Kidney (tissue), 14 donors: Measurements from ENCODE around the gene KCNIP1. TPM values are rescaled to one million over a fixed set of nuclear protein-coding genes. Genes with fewer than 3 reads are reported as not detected.

ENCODE experiments used
- DNase-seq, 5 donors: peaks; one replicate each; pipeline ENCODE4 v3.0.0-alpha.2; 2013 to 2020
- FAIRE-seq: peaks from 2 replicates; lab custom pipeline; 2012; peaks lifted over from hg19 to GRCh38; lab: Jason Lieb, UNC
- H3K27ac ChIP-seq, 2 donors: one replicate each; pipeline ENCODE4 v1.7.0; 2013; ENCODE audit warnings: low read depth in 2 of 2, low read length in 2 of 2, inconsistent platforms in 1 of 2
- H3K27me3 ChIP-seq: one replicate; pipeline ENCODE4 v1.7.1; 2013; ENCODE audit warnings: low read length, inconsistent platforms; ENCODE audit not compliant: control insufficient read depth, insufficient read depth
- H3K36me3 ChIP-seq, 3 donors: one replicate each; pipeline versions ENCODE4 v1.7.0 to v1.7.1; 2013; ENCODE audit warnings: low read length in 3 of 3, control low read depth in 1 of 3, inconsistent platforms in 1 of 3; ENCODE audit not compliant: insufficient read depth in 3 of 3, control insufficient read depth in 2 of 3
- H3K4me1 ChIP-seq, 3 donors: one replicate each; pipeline versions ENCODE4 v1.7.0 to v1.7.1; 2013; ENCODE audit warnings: low read length in 3 of 3, inconsistent platforms in 1 of 3, low read depth in 1 of 3; ENCODE audit not compliant: control insufficient read depth in 2 of 3, insufficient read depth in 2 of 3
- H3K4me3 ChIP-seq, 3 donors: one replicate each; pipeline versions ENCODE4 v1.7.0 to v1.8.1; 2013; ENCODE audit warnings: low read length in 3 of 3, control low read depth in 1 of 3, inconsistent platforms in 1 of 3
- H3K9ac ChIP-seq, 3 donors: one replicate each; pipeline versions ENCODE4 v1.7.0 to v1.7.1; 2013; ENCODE audit warnings: low read length in 3 of 3, control low read depth in 1 of 3, inconsistent platforms in 1 of 3
- H3K9me3 ChIP-seq, 3 donors: one replicate each; pipeline versions ENCODE4 v1.7.0 to v1.7.1; 2013; ENCODE audit warnings: low read length in 3 of 3, control low read depth in 1 of 3, inconsistent platforms in 1 of 3; ENCODE audit not compliant: control insufficient read depth in 2 of 3, insufficient read depth in 1 of 3
- CTCF ChIP-seq: IDR thresholded peaks from 3 replicates; pipeline ENCODE4 v1.5.1; 2012; ENCODE audit warnings: mild to moderate bottlenecking, moderate library complexity, borderline replicate concordance; ENCODE audit not compliant: insufficient read depth; ENCODE audit errors: extremely low read depth
- intact Hi-C: fragments of 100-400 bp; cut with DNase I; formaldehyde crosslinking; loops from one replicate; pipeline ENCODE4 v1.11.1; 2022
- polyA plus RNA-seq: library from polyadenylated mRNA; stranded (reverse); fragments of 350-450 nt; fragmentation: Illumina TruSeq; extraction: RNeasy Lipid Tissue Mini Kit (QIAGEN cat#74804); gene quantifications from one replicate; pipeline ENCODE4 v1.2.3, GENCODE V29; 2014; ENCODE audit warnings: low read depth, low replicate concordance; ENCODE audit not compliant: insufficient read depth
- total RNA-seq: library from RNA; stranded (reverse); fragmentation: NEBNext Ultra II Directional; extraction: Animal tissue kit (Norgen Biotek cat#: 25700); gene quantifications from one replicate; pipeline ENCODE4 v1.2.1, GENCODE V29; 2021
- donor health status: control.
- donor health status: control.
- donor health status: control.
- donor health status: control.
- donor health status: control.
- donor health status: DM: yes; HTN: yes; CAD: no.
- donor health status: Normal renal cell carcinoma (clear cell type).

The KCNIP1 gene
- total and polyA plus RNA-seq, 2 donors from 2014 or later: 1.8 to 3.1 TPM

- intact Hi-C loops: no loop called here
Observed at GRCh38 chr5:170587808-170588207, 84.0 kb downstream of the KCNIP1 start.

GRCh38 chr5:170589643-170590042 is 85.8 kb downstream of the KCNIP1 start:
- TF ChIP-seq CTCF: no peak
- intact Hi-C loops: no loop called here
- Histone ChIP-seq H3K36me3 (no peaks in the 10 kb centered on the region), H3K9me3 (no peaks in the 10 kb centered on the region), H3K27ac (no peak overlapping the region), H3K4me1 (no peaks in the 10 kb centered on the region), H3K9ac (no peak overlapping the region), H3K27me3 (no peaks in the 10 kb centered on the region), H3K4me3 (no peak overlapping the region)
- FAIRE-seq (no peak), DNase-seq (no peak)

More at GRCh38 chr5:170587808-170588207, 84.0 kb downstream of the KCNIP1 start:
- TF ChIP-seq CTCF: no peak
- DNase-seq (no peak), FAIRE-seq (no peak)
- Histone ChIP-seq H3K9me3 (no peaks in the 10 kb centered on the region), H3K27ac (no peak overlapping the region), H3K4me3 (no peak overlapping the region), H3K36me3 (no peaks in the 10 kb centered on the region), H3K4me1 (no peaks in the 10 kb centered on the region), H3K27me3 (no peaks in the 10 kb centered on the region), H3K9ac (no peak overlapping the region)

- no peak overlapping the region for H3K27ac ChIP-seq
- H3K9me3 ChIP-seq: no peaks in the 10 kb centered on the region
- FAIRE-seq (no peak), DNase-seq (no peak)
- TF ChIP-seq CTCF: no peak
- H3K27me3 ChIP-seq: no peaks in the 10 kb centered on the region
- H3K4me1 ChIP-seq: no peaks in the 10 kb centered on the region
- H3K36me3 ChIP-seq: no peaks in the 10 kb centered on the region
- no peak overlapping the region for H3K9ac ChIP-seq
- intact Hi-C loops: no loop called here
- H3K4me3 ChIP-seq: no peak overlapping the region
Observed at GRCh38 chr5:170590566-170590965, 86.7 kb downstream of the KCNIP1 start.

GRCh38 chr5:170591054-170591453 is 87.2 kb downstream of the KCNIP1 start:
- Histone ChIP-seq H3K4me3 (no peak overlapping the region), H3K9ac (no peak overlapping the region), H3K4me1 (no peaks in the 10 kb centered on the region), H3K27ac (no peak overlapping the region), H3K9me3 (no peaks in the 10 kb centered on the region), H3K36me3 (no peaks in the 10 kb centered on the region), H3K27me3 (no peaks in the 10 kb centered on the region)
- no peak for TF ChIP-seq CTCF
- DNase-seq (no peak), FAIRE-seq (no peak)
- intact Hi-C loops: no loop called here
